NCI-H1694 (cell line): ENCODE data around the gene PYCR2.
"Not testable (repeated sequence)": the region's sequence is repeated elsewhere in the genome, so short reads cannot be mapped to it uniquely, and the experiment has no call there.

Experiments used
- DNase-seq: peaks from one replicate; lab custom pipeline; 2025; lab: John Stamatoyannopoulos, UW

PYCR2 gene

GRCh38 chr1:225890346-225891228, 33.5 kb downstream of the PYCR2 start:
- DNase-seq, result no peak

DNA sequence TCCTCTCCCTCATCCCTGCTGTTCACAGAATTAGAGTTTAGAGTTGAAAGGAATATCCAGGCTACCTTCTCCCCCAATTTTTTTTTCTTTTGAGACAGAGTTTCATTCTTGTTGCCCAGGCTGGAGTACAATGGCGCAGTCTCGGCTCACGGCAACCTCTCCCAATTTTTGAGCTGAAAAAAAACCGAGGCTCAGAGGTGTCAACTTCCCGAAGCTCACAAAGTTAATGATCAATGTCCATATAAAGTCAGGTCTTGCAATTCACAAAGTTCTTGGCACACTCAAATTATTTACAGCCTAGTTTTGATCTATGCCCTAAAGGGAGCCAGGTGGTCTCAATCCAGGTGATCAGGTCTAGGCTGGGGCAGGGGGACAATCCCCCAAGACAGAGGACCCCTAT, 34.3 kb downstream of the PYCR2 start:
- DNase-seq, result no peak

- no peak for DNase-seq
These were observed 35.0 kb downstream of the PYCR2 start, which contains the start of gene LEFTY1 for GRCh38 chr1:225888898-225889601. TSS of gene LEFTY1 (minus strand) at chr1:225889146. CDS start at chr1:225889066, 80 bp downstream.

DNA sequence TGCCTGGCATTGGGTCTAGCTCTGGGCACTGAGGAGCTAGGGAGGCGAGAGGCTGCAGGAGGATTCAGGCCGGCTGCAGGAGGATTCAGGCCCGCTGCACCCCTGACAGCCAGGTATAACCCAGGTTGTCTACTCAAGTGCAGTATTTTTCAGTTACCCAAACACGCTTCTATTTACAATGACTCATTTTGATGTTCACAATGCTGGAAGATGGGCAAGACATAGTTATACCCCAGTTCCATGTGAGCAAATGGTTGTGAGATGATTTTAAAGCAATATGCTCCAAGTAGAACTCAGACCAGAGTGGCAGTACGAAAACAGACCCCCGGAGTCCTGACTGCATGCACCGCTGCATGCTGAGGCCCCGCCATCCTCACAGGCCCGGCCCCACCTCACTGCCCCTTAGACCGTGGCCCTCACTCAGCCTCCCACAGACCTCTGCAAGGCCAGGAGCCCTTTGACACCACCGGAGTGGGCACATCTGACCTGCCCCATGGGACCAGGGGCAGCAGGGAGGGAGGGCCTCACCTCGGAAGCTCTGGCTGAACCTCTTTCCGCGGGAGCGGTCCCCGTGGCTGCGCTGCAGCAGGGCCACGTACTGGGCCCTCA, 35.7 kb downstream of the PYCR2 start:
- DNase-seq, result no peak

GRCh38 chr1:225887554-225888288, 36.3 kb downstream of the PYCR2 start:
- DNase-seq, result not testable (repeated sequence)

GRCh38 chr1:225887030-225887314, 37.1 kb downstream of the PYCR2 start:
- no peak for DNase-seq

DNA sequence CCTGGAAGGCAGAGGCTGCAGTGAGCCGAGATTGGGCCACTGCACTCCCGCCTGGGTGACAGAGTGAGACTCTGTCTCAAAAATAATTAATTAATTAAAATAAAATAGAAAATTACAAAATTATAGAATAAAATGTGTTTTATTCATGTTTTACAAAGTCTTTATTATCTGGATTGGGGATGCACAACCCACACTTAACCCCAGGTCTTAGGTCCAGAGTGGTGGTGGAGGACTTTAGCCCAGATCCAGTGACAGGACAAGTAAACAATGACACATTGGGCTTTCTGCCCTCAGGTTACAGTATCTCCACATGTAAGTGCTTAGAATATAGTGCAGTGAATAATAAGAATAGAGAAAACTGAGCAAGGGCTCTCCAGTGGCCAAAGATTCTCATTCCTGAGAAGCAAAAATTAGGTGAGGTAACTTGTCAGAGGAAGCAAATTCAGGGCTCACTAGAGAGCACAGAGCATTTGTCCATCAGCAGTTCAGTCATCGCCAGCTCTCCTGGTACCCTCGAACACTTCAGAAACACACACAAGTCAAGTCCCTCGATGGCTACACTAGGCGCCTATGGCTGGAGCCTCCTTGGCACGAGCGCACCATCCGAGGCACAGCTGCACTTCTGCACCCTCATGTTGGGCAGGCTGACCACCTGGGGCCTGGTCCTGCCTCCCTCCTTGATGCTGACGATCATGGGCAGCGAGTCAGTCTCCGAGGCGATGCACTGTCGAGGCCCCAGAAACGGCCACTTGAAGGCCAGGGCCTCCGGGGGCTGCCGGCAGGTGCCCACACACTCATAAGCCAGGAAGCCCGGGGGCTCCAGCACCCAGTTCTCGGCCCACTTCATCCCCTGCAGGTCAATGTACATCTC, 37.7 kb downstream of the PYCR2 start:
- DNase-seq, result no peak

GRCh38 chr1:225885336-225885735, 38.7 kb downstream of the PYCR2 start:
- no peak for DNase-seq

DNA sequence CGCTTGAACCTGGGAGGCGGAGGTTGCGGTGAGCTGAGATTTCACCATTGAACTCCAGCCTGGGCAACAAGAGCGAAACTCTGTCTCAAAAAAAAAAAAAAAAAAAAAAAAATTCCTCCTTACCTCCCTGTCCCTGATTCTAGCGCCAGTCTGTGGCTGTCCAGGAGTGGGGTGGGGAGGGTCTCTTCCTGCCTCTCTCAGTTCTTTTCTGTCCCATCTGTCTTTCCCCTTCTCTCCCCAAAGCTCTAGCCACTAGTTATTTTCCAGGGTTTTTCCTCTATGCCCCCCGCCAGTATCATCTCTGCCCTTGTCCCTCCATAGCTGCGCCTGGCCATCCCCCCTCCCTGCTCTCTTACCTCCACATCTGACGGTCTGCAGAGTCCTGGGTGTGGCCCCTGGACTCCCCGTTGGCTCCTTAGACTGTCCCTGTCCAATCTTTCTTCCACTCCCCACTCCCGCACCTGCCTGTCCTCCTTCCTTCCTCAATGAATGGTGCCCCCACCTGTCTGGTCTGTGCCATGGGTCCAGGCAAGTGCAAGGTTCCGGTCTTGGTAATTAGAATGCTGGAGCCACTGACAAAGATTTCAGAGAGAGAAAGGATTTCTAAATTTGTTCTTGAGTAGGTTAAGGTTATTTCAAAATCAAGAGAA, 40.3 kb downstream of the PYCR2 start:
- DNase-seq, result no peak

DNA sequence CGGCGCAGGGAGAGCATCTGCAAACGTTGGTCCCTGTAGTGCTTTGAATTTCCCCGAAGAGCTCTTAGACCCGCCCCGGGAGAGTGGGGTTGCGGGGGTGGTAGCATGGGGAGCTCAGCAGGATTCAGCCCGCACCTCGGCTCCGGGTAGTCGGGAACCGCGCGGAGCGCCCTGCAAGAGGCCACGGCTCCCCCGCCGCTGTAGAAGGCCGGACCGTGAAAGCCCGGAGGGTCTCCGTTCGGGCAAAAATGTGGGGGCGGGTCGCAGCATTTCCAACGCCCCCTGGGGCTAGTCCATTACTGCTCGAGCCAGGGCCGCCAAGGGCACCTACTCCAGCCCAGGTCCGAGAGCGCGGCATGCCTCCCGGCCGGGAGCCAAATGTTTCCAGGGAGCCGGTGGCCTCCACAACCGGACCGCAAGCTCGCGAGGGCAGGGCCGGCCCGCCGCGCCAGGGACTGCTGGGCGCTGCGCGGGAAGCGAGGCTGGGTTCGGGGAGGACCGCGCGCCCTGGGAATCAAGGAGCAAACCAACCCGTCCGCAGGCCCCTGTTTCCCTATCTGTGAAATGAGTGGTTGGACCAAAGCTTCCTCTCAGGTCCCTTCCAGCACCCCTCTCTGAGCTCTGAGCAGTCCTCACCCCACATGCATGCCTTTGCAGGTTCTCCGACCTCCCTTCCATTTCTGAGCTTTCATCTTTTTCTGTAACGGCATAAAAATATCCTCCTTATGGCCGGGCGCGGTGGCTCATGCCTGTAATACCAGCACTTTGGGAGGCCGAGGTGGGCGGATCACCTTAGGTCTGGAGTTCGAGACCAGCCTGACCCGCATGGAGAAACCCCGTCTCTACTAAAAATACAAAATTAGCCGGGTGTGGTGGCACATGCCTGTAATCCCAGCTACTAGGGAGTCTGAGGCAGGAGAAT, 41.1 kb downstream of the PYCR2 start:
- no peak for DNase-seq

DNA sequence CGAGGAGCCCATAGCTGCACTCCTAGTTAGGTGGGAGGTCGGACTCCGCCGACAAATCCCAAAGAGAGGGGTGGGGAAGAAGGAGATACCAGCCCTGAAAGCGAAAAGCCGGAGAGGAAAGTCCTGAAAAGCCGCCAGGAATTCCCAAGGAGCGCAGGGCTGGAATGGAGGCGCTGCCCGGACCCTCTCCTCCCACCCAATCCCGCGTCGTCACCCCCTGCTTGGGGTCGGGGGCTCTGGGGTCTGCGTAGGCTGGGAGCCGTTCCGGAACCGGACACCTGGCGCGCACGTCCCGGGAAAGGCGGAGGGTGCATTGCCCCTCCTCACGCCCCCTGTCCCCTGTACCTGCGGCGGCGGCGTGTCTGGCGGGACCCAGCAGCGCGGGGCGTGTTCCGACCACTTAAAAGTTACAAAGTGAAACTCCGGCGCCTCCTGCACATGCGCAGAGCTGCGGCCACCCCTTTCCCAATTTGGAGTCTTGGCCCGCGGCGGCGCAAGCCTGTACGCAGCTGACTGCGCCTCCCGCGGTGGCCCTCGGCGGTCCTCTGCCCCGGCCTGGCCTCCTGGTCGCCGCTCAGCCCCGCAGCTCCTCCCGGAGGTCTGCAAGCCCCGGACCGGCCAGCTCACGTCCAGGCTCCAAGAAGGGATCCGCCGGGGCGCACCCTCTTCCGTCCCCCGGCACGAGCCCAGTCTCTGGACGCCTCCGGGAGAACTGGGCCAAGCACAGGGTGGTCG, 41.9 kb downstream of the PYCR2 start, which contains the start of gene TMEM63A:
Gene TMEM63A (minus strand): TSS at position 422 of the 735 bp plus-strand sequence. CDS start 4,800 bp downstream, outside the sequence.
- DNase-seq, result no peak

- no peak for DNase-seq
These were observed 42.7 kb downstream of the PYCR2 start for GRCh38 chr1:225881081-225881958.

- no peak for DNase-seq
These were observed 43.4 kb downstream of the PYCR2 start for GRCh38 chr1:225880636-225881035.

GRCh38 chr1:225880222-225880588, 43.8 kb downstream of the PYCR2 start:
- peak; percentile 29 for DNase-seq

GRCh38 chr1:225879521-225880221, 44.4 kb downstream of the PYCR2 start:
- DNase-seq, result no peak

DNA sequence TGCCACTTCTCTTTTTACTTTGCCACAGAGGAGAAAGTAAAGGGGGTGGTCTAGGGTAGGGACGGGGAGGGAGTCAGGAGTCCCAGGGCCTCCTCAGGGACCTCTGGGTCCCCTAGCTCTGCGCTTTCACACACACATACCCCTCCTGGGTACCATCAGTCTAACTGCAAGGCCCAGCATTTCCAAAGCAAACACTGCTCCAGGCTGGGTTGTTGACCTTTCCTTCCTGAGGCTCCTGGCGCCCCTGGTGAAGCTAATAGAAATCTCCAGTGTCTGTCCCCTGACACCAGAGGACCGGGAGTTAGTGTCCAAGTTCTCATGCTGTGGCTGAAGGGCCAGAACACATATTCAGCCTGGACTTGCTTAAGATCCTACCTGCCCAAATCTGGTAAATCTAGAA, 45.8 kb downstream of the PYCR2 start:
- no peak for DNase-seq

GRCh38 chr1:225877580-225877979, 46.5 kb downstream of the PYCR2 start:
- DNase-seq, result no peak
